ENCODE results near the gene CNIH2.
"Not testable (repeated sequence)": the region's sequence is repeated elsewhere in the genome, so short reads cannot be mapped to it uniquely, and the experiment has no call there.

CNIH2 gene

DNA sequence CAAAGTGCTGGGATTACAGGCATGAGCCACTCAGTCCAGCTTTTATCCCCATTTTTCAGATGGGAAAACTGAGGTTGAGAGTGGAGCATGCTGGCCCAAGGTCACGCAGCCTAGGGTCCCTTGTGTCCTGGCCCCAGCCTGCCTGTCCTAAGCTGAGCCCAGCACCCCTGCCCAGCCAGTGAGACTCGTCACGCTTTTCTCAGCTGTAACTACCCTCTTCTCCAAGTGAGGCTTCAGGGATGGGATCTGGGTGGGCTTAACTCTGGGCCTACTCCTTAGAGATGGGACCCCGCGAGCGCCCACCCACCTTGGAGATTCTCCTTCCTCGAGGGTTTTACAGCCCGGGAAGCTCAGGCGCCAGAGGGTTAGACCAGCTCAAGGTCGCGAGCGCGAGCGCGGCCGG is 13.3 kb downstream of the CNIH2 start:
- DNase-seq (ENCODE audit: low read depth in 2 of 2) = no peak

DNA sequence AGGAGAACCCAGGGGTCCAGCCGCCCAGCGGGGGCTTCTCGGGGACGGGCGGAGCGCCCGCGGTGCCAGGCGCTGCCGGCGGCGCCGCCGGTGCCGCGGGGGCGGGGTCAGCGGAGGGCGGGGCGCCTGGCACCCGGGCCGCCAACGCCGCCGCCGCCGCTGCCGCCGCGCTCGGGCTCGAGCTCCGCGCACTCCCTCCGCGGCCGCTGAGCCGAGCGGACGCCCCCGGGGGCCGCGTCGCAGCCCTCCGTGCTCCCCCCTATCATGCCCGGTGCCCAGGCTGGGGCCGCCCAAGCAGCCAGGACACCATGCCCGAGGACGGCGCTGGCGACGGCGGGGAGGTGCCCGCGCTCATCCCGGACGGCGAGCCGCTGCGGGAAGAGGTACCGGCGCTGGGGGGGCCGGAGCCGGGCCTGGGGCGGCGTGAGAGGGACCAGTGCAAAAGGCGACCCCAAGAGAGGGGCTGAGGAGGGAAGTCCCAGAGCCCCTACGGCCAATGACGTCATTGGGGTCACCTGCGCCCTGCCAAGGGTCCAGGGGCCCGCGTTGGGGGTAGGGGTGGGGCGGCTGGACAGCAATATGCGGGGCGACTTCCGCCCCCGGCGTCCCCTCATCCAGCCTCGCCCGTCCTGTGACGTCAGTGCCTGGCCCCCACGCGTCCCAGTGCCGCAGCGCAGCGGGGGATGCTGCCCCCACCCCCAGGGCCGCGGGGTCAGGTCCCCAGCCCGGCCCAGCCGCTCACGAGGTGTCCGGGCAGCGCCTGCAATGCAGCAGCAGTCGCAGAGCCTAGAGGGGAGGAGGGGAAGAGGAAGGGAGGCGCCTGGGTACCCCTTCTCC is 13.9 kb downstream of the CNIH2 start, which contains the start of gene TMEM151A:
Gene TMEM151A (plus strand): TSS at position 189 of the 837 bp plus-strand sequence. CDS start 120 bp downstream, at position 309.
- no peak for DNase-seq (ENCODE audit: low read depth in 2 of 2)

DNA sequence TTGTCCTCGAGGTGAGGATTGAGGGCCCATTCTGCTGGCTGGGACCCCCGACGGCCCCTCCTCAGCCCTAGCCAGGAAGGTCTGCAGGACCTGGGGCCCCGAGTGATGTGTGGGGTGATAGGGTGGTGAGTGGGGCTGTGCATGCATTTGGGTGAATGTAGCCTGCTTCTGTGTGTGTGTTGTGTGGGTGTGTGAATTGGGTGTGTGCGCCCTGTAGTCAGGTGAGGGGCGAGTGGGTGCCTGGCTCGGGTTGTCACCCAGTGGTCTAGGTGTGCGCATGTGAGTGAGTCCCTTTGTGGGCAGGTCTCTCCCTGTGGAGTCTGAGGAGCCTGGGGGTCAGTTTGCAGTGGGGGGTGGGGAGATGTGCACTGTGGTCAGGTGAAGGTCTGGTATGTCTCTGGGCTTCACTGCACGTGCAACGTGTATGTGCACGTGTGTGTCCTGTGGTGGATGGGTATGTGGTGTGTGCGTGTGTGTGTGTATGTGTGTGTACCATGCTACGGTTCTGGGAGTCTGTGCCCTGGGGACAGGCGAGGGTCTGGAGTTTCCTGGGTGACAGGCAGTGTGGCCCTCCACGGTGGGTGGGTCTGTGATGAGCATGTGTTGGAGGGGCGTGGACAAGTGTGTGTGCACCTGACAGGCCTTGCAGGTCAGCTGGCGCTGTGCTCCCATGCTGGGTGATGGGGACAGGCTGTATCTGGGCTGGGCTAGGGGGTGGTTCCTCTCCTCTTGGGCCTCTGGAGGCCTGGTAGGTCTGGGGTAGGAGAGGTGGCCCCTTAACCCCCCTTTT is 14.8 kb downstream of the CNIH2 start:
- DNase-seq (ENCODE audit: low read depth in 2 of 2) = no peak

- no peak for DNase-seq (ENCODE audit: low read depth in 2 of 2)
Measured at GRCh38 chr11:66293352-66293751, 15.4 kb downstream of the CNIH2 start.

GRCh38 chr11:66293777-66294625 is 16.0 kb downstream of the CNIH2 start:
- DNase-seq (ENCODE audit: low read depth in 2 of 2) = no peak

DNA sequence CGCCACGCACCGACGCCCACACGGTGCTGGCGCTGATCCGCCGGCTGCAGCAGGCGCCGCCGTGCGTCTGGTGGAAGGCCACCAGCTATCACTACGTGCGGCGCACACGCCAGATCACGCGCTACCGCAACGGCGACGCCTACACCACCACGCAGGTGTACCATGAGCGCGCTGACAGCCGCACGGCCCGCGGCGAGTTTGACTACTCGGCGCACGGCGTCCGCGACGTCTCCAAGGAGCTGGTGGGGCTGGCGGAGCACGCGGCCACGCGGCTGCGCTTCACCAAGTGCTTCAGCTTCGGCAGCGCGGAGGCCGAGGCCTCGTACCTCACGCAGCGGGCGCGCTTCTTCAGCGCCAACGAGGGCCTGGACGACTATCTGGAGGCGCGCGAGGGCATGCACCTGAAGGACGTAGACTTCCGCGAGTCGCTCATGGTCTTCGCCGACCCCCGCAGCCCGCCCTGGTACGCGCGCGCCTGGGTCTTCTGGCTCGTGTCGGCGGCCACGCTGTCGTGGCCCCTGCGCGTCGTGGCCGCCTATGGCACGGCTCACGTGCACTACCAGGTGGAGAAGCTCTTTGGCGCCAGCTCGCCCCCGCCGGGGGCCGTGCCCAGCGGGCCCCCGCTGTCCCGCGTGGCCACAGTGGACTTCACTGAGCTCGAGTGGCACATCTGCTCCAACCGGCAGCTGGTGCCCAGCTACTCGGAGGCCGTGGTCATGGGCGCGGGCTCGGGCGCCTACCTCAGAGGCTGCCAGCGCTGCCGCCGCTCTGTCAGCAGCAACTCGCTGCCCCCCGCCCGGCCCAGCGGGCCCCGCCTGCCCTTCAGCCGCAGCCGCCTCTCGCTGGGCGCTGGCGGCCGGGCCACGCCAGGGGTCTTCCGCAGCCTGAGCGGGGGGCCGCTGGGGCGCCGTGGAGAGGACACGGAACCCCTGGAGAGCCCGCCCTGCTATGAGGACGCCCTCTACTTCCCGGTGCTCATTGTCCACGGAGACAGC is 16.9 kb downstream of the CNIH2 start:
- no peak for DNase-seq (ENCODE audit: low read depth in 2 of 2)

DNA sequence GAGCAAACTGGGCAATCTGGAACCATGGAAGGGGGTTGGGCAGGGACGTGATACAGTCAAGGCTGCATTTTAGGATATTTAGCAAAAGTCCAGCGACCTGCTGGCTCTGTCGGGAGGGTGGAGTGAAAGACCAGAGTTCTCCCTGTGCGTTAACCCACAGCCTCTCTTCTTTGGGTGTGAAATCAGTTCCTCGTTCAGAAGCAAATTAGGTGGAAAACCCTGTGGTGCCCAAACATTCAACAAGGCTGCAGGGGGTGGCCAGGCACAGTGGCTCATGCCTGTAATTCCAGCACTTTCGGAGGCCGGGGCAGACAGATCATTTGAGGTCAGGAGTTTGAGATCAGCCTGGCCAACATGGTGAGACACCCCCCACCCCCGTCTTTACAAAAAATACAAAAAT is 19.6 kb downstream of the CNIH2 start:
- no peak for DNase-seq (ENCODE audit: low read depth in 2 of 2)

- DNase-seq (ENCODE audit: low read depth in 2 of 2) = no peak
Measured at GRCh38 chr11:66299186-66299585, 21.2 kb downstream of the CNIH2 start.

DNA sequence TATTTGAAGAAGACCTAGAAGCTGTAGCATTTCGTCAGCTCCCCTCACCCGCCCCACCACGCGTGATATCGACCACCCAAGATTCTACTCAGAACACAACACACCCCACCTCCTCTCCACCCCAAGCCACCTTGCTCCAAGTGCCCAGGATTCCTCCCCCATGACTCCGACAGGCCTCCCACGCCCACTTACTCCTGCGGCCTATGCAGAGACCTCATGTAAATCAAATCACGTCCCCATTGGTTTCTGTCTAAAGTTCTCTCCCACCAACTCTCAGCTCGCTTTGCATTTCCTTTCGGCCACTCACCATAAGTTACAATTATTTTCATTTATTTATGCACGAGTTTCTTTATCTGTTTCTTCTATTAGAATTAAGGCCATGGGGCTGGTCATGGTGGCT is 24.7 kb downstream of the CNIH2 start:
- no peak for DNase-seq (ENCODE audit: low read depth in 2 of 2)

GRCh38 chr11:66309475-66309874 is 31.5 kb downstream of the CNIH2 start:
- no peak for DNase-seq (ENCODE audit: low read depth in 2 of 2)

DNA sequence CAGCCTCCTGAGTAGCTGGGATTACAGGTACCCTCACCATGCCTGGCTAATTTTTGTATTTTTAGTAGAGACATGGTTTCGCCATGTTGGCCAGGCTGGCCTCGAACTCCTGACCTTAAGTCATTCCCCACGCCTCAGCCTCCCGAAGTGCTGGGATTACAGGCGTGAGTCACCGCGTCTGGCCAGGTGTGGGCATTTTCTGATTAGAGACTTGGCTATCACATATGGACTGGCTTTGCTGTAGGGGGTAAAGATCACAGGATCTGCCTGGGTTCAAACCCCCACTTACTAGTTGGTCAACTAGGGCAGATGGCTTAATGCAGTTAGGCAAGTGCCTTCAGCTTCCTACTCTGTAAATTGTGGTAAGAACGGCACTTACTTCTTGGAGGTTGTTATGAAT is 32.3 kb downstream of the CNIH2 start:
- no peak for DNase-seq (ENCODE audit: low read depth in 2 of 2)

DNA sequence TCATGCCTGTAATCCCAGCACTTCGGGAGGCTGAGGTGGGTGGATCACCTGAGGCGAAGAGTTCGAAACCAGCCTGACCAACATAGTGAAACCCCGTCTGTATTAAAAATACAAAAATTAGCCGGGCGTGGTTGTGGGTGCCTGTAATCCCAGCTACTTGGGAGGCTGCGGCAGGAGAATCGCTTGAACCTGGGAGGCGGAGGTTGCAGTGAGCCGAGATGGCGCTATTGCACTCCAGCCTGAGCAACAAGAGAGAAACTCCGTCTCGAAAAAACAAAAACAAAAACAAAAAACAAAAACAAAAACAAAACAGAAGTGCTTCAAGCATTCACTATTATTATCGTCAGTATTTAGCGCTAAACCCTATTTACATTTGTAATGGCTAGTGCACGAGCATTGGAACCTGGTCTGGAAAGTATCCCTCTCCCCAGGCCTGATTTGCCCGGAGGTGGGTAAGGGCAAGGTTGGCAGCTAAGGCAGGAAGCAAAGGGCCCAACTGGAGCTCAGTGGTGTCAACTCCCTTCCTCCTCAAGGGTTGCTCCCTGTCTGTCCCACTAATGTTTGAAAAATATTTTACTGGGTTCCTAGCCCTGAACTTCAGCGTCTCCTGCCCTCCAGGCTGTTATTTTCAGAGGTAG is 32.9 kb downstream of the CNIH2 start:
- DNase-seq (ENCODE audit: low read depth in 2 of 2) = not testable (repeated sequence)

DNA sequence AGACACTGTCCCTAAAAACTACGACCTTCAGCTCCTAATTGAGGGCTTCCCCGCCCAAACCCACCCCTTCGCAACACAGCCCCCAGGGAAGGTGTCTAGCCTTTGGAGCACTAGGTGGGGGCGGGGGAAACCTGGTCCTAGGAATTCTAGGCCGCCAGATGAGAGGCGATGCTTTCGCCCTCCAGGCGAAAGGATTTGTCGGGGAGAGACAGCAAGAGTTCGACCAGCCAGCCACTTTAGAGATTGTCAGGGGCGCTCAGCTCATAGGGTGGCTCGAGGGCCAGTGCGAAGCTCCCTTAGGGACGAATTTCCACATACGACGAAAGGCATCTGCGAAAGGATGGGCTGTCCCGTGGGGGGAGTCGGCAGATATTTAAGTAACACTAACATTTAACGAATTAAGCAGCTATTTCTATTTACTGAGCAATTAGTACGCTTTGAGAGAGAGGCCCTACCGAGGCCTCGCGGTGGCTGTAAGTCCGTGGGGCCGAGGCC is 33.5 kb downstream of the CNIH2 start:
- DNase-seq (ENCODE audit: low read depth in 2 of 2) = no peak

GRCh38 chr11:66311965-66312548 is 34.1 kb downstream of the CNIH2 start:
- DNase-seq (ENCODE audit: low read depth in 2 of 2) = peak; percentile 85 to 95

DNA sequence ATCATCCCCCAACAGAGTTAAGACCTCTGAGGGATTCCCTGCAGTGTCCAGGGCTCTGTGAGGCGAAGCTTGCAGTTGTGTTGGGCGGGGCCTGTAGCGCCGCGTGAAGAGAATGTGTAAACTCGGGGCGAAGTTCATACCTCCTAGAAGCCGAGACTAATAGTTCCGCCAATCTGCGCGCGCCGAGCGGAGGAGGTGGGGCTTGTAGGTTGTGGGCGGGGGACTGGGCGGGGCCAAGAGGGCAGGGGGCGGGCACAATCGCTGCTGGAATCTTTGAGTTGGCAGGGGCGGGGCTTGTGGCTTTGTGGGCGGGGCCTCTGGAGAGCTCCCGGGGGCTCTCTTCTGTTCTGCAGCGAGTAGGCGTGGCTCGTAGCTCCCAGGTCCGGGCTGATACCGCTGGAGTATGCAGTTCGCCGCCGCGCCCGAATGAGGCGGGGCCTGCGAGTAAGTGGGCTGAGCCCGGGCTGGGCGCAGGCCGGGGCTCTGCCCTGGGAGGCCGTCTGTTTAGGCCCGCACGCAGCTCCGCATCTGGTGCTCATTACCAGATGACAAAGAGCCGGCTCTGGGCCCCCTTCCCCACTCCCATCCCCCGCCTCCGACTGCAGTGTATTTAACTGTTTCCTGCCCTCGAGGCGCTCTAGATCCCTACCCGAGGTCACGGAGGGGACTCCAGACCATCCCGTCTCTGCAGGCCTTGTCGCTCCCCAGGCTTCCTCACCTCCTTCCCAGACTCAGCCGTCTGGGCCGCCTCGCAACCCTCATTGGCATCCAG is 34.8 kb downstream of the CNIH2 start:
- DNase-seq (ENCODE audit: low read depth in 2 of 2) = peak; percentile 90 to 99

DNA sequence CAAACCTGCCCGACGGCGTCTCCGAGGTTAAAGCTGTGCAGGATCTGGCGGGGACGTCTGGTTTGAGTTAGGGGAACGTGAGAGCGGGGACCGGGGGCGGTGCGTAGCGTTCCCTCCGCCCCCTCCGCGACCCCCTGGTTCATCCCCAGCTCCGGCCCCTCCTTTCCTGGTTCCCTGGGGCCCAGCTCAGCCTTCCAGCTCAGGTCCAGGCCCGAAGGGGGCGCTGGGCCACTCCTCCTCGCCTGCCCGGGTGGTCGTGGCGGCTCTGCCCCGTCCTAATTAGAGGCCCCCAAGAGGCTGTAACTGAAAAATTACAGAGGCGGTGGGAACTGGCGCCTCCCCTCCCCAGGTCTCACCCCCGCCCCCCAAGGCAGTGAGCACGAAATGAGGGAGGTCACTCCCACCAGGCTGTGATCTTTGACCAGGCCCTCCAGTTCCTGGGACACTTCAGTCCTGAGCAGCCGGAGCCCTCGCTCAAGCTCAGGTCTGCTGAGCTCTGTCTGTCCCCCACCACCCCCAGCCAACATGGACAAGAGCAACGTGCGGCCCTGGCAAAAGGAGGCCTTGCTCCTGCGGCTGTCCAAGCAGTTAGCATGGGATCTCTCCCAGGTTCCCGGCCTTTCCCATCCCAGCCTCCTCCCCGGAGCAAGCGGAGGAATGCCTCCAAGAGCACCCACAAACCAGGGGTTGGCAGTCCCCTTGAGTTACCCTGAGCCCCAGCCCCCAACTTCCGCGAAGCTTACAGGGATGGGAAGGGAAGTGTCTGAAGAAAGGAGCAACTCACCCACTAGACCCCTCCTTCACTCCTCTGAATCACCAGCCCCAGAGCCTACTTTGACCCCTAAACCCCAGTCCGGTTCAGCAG is 35.6 kb downstream of the CNIH2 start:
- DNase-seq (ENCODE audit: low read depth in 2 of 2) = no peak

- no peak for DNase-seq (ENCODE audit: low read depth in 2 of 2)
Measured at GRCh38 chr11:66314186-66314501, 36.2 kb downstream of the CNIH2 start.
